ENCODE measurements around the gene SLC35D3. TPM values are rescaled to one million over a fixed set of nuclear protein-coding genes. Genes with fewer than 3 reads are reported as not detected.

SLC35D3 gene
- total RNA-seq, 1 experiment from 2014 or later: 0.39 TPM

DNA sequence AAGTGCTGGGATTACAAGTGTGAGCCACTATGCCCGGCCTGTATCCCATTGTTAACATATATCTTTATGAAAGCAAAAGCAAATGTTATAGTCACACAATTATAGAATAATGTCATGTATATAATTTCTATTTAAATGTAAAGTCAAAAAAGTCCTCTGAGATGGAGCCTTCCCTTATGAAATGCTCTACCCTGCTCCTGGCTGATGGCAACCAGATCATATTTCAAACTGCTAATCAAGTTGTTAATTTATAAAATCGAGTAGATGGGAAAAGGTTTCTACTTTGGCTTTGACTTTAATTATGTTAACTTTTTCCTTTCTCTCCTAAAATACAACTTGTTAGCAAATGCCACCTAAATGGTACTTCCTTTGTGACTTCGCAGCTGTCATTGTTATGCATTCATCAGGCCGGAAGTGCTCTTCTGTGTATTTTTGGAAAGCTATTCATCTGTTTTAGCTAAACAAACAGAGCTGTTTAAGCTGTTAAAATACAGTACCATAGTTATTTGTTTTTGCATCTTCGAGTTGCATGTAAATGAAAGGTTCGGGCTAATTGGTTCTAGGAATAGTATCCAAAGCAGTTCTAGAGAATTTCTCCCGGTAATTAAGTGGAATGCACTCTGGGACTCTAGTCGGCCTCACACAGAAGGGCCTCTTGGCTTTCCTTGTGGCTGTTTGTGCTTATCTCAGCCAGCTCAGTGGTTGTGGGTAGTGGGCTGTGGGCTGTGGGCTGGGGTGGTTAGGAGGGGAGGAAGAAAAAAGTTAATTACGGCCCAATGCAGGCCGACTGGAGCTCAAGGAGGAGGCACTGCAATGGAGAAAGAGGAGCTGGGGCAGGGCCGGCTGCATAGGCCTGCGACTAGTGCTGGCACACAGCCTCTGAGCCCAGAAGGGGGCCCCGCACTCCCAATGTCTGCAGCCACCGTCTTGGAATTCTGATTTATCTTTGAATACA lies 34.8 kb downstream of the SLC35D3 start:
- H3K9me3 Mint-ChIP-seq: no peaks in the 10 kb centered on the region
- peak overlapping the region; percentile 99 for H3K27ac Mint-ChIP-seq
- CTCF ChIA-PET: interaction anchor here (0.8 to 3.5 kb wide), 10 partner anchors 12 to 164 kb away, joined by 3 to 16 read pairs (median 5); partner anchors contain the start of genes MAP3K5 and SLC35D3
- DNase-seq (ENCODE audit: low spot score) (peak; percentile 66), ATAC-seq (peak; percentile 70)
- no peaks in the 10 kb centered on the region for H3K36me3 Mint-ChIP-seq
- H3K4me3 Mint-ChIP-seq: peak overlapping the region; percentile 38
- peaks cover 72% of the 10 kb centered on the region for H3K4me1 Mint-ChIP-seq
- POLR2A ChIA-PET: interaction anchor here (0.5 to 2.1 kb wide), 4 partner anchors 33 to 694 kb away, joined by 3 to 4 read pairs (median 4); partner anchors contain the start of gene OLIG3
- H3K27me3 Mint-ChIP-seq (ENCODE audit: low read depth): no peaks in the 10 kb centered on the region
- TF ChIP-seq ZNF396 (CRISPR knock-in tag; IDR thresholded peaks at IDR 0.05; ENCODE audit: borderline replicate concordance): no peak
- no peak for TF ChIP-seq ZNF138 (CRISPR knock-in tag; conservative IDR thresholded peaks at IDR 0.05)
- TF ChIP-seq, protein P1, sequence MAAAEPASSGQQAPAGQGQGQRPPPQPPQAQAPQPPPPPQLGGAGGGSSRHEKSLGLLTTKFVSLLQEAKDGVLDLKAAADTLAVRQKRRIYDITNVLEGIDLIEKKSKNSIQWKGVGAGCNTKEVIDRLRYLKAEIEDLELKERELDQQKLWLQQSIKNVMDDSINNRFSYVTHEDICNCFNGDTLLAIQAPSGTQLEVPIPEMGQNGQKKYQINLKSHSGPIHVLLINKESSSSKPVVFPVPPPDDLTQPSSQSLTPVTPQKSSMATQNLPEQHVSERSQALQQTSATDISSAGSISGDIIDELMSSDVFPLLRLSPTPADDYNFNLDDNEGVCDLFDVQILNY (CRISPR knock-in tag; IDR thresholded peaks at IDR 0.05): no peak
- TF ChIP-seq, protein P2, sequence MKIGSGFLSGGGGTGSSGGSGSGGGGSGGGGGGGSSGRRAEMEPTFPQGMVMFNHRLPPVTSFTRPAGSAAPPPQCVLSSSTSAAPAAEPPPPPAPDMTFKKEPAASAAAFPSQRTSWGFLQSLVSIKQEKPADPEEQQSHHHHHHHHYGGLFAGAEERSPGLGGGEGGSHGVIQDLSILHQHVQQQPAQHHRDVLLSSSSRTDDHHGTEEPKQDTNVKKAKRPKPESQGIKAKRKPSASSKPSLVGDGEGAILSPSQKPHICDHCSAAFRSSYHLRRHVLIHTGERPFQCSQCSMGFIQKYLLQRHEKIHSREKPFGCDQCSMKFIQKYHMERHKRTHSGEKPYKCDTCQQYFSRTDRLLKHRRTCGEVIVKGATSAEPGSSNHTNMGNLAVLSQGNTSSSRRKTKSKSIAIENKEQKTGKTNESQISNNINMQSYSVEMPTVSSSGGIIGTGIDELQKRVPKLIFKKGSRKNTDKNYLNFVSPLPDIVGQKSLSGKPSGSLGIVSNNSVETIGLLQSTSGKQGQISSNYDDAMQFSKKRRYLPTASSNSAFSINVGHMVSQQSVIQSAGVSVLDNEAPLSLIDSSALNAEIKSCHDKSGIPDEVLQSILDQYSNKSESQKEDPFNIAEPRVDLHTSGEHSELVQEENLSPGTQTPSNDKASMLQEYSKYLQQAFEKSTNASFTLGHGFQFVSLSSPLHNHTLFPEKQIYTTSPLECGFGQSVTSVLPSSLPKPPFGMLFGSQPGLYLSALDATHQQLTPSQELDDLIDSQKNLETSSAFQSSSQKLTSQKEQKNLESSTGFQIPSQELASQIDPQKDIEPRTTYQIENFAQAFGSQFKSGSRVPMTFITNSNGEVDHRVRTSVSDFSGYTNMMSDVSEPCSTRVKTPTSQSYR (CRISPR knock-in tag; IDR thresholded peaks at IDR 0.05): no peak
- TF ChIP-seq, protein P3, sequence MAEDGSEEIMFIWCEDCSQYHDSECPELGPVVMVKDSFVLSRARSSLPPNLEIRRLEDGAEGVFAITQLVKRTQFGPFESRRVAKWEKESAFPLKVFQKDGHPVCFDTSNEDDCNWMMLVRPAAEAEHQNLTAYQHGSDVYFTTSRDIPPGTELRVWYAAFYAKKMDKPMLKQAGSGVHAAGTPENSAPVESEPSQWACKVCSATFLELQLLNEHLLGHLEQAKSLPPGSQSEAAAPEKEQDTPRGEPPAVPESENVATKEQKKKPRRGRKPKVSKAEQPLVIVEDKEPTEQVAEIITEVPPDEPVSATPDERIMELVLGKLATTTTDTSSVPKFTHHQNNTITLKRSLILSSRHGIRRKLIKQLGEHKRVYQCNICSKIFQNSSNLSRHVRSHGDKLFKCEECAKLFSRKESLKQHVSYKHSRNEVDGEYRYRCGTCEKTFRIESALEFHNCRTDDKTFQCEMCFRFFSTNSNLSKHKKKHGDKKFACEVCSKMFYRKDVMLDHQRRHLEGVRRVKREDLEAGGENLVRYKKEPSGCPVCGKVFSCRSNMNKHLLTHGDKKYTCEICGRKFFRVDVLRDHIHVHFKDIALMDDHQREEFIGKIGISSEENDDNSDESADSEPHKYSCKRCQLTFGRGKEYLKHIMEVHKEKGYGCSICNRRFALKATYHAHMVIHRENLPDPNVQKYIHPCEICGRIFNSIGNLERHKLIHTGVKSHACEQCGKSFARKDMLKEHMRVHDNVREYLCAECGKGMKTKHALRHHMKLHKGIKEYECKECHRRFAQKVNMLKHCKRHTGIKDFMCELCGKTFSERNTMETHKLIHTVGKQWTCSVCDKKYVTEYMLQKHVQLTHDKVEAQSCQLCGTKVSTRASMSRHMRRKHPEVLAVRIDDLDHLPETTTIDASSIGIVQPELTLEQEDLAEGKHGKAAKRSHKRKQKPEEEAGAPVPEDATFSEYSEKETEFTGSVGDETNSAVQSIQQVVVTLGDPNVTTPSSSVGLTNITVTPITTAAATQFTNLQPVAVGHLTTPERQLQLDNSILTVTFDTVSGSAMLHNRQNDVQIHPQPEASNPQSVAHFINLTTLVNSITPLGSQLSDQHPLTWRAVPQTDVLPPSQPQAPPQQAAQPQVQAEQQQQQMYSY (CRISPR knock-in tag; IDR thresholded peaks at IDR 0.05): no peak
- TF ChIP-seq, protein P4, sequence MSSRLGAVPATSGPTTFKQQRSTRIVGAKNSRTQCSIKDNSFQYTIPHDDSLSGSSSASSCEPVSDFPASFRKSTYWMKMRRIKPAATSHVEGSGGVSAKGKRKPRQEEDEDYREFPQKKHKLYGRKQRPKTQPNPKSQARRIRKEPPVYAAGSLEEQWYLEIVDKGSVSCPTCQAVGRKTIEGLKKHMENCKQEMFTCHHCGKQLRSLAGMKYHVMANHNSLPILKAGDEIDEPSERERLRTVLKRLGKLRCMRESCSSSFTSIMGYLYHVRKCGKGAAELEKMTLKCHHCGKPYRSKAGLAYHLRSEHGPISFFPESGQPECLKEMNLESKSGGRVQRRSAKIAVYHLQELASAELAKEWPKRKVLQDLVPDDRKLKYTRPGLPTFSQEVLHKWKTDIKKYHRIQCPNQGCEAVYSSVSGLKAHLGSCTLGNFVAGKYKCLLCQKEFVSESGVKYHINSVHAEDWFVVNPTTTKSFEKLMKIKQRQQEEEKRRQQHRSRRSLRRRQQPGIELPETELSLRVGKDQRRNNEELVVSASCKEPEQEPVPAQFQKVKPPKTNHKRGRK (CRISPR knock-in tag; IDR thresholded peaks at IDR 0.05; ENCODE audit: borderline replicate concordance): no peak
- no peak for TF ChIP-seq KAT7 (CRISPR knock-in tag; IDR thresholded peaks at IDR 0.05; ENCODE audit: borderline replicate concordance)
- TF ChIP-seq SOX15 (CRISPR knock-in tag; IDR thresholded peaks at IDR 0.05): no peak
- no peak for TF ChIP-seq ZNF263 (CRISPR knock-in tag; IDR thresholded peaks at IDR 0.05; ENCODE audit: low read depth)
- TF ChIP-seq TEAD1 (CRISPR knock-in tag; IDR thresholded peaks at IDR 0.05): peak; percentile 70; the same call in 1 of the 2 replicates
- TF ChIP-seq, protein P5, sequence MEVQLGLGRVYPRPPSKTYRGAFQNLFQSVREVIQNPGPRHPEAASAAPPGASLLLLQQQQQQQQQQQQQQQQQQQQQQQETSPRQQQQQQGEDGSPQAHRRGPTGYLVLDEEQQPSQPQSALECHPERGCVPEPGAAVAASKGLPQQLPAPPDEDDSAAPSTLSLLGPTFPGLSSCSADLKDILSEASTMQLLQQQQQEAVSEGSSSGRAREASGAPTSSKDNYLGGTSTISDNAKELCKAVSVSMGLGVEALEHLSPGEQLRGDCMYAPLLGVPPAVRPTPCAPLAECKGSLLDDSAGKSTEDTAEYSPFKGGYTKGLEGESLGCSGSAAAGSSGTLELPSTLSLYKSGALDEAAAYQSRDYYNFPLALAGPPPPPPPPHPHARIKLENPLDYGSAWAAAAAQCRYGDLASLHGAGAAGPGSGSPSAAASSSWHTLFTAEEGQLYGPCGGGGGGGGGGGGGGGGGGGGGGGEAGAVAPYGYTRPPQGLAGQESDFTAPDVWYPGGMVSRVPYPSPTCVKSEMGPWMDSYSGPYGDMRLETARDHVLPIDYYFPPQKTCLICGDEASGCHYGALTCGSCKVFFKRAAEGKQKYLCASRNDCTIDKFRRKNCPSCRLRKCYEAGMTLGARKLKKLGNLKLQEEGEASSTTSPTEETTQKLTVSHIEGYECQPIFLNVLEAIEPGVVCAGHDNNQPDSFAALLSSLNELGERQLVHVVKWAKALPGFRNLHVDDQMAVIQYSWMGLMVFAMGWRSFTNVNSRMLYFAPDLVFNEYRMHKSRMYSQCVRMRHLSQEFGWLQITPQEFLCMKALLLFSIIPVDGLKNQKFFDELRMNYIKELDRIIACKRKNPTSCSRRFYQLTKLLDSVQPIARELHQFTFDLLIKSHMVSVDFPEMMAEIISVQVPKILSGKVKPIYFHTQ (CRISPR knock-in tag; IDR thresholded peaks at IDR 0.05): no peak
- TF ChIP-seq, protein P6, sequence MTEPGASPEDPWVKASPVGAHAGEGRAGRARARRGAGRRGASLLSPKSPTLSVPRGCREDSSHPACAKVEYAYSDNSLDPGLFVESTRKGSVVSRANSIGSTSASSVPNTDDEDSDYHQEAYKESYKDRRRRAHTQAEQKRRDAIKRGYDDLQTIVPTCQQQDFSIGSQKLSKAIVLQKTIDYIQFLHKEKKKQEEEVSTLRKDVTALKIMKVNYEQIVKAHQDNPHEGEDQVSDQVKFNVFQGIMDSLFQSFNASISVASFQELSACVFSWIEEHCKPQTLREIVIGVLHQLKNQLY (CRISPR knock-in tag; IDR thresholded peaks at IDR 0.05): no peak
- no peak for TF ChIP-seq MXD4 (CRISPR knock-in tag; IDR thresholded peaks at IDR 0.05; ENCODE audit: borderline replicate concordance)
- no peak for TF ChIP-seq RELA (CRISPR knock-in tag; IDR thresholded peaks at IDR 0.05; ENCODE audit: borderline replicate concordance)
- TF ChIP-seq, protein P7, sequence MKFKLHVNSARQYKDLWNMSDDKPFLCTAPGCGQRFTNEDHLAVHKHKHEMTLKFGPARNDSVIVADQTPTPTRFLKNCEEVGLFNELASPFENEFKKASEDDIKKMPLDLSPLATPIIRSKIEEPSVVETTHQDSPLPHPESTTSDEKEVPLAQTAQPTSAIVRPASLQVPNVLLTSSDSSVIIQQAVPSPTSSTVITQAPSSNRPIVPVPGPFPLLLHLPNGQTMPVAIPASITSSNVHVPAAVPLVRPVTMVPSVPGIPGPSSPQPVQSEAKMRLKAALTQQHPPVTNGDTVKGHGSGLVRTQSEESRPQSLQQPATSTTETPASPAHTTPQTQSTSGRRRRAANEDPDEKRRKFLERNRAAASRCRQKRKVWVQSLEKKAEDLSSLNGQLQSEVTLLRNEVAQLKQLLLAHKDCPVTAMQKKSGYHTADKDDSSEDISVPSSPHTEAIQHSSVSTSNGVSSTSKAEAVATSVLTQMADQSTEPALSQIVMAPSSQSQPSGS (CRISPR knock-in tag; IDR thresholded peaks at IDR 0.05; ENCODE audit: borderline replicate concordance, low read depth): no peak
- TF ChIP-seq, protein P8, sequence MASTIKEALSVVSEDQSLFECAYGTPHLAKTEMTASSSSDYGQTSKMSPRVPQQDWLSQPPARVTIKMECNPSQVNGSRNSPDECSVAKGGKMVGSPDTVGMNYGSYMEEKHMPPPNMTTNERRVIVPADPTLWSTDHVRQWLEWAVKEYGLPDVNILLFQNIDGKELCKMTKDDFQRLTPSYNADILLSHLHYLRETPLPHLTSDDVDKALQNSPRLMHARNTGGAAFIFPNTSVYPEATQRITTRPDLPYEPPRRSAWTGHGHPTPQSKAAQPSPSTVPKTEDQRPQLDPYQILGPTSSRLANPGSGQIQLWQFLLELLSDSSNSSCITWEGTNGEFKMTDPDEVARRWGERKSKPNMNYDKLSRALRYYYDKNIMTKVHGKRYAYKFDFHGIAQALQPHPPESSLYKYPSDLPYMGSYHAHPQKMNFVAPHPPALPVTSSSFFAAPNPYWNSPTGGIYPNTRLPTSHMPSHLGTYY (CRISPR knock-in tag; IDR thresholded peaks at IDR 0.05): no peak
